GM21528 (cell line): Measurements from ENCODE around the gene HSPA4L.
A peak's percentile ranks its signal among the peaks of the same experiment; 100 is the strongest.

Experiments used
- ATAC-seq: cut with Tn5 transposase; IDR thresholded peaks from one replicate; pipeline ENCODE4 v1.9.1; 2021; ENCODE audit warnings: mild to moderate bottlenecking, moderate library complexity; ENCODE audit not compliant: unreplicated experiment, low FRiP score

The HSPA4L gene

GRCh38 chr4:127783026-127783769 is 1.1 kb downstream of the HSPA4L start:
- ATAC-seq, result peak; percentile 17

- ATAC-seq, result no peak
These were observed 2.0 kb downstream of the HSPA4L start for GRCh38 chr4:127783955-127784770.

- no peak for ATAC-seq
These were observed 6.4 kb downstream of the HSPA4L start for GRCh38 chr4:127788517-127788916.

DNA sequence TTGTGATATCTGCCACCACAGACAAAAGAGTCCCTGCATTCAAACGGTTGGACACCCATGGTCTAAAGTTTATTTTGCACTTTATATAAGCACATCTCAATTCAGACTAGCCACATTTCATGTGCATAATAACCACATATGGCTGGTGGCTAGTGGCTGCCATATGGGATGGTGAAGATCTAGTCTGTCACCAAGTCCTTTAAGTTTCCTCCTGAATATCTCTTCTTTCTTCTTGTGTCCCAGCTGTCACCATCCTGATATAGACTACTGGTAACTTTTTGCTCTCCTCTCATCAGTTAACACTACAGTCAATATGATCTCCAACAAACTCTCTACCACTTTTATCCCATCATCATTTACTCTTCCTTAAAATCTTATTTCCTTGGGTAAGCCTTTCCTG is 9.3 kb downstream of the HSPA4L start:
- no peak for ATAC-seq

DNA sequence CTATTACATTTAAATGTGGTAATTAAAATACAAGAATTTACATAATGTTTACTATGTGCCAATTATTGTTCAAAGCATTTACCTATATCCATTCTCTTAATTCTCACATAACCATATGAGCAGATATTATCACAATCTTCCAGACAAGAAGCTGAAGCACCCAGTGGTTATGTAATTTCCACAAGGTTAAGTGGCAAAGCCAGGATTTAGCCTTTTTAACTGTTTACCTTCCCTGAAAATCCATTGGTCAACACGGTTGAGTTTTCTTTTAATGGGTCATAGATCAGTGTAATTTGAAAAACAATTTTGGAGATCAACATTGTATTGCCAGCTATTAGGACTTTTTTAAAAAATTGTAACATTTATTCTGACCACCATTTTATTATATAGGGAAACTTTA is 11.4 kb downstream of the HSPA4L start:
- ATAC-seq, result no peak

DNA sequence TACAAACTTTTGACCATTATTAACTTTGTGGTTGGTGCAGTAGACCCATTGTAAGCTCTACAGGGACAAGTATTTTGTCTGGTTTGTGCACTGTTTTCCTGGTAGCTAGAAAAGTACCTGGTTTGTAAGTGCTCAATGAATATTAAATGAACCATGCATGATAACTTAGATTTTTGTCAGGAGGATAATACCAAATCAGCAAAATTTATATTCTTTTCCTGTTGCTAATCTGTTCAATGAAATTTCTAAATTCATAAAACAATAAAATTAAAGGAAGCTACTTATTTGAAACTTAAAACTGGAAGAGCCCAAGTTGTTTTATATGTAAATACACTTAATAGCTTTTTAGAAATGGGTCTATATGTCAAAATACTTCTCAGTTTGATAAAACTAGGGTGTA is 17.6 kb downstream of the HSPA4L start:
- no peak for ATAC-seq

GRCh38 chr4:127809173-127809800 is 27.2 kb downstream of the HSPA4L start:
- no peak for ATAC-seq

DNA sequence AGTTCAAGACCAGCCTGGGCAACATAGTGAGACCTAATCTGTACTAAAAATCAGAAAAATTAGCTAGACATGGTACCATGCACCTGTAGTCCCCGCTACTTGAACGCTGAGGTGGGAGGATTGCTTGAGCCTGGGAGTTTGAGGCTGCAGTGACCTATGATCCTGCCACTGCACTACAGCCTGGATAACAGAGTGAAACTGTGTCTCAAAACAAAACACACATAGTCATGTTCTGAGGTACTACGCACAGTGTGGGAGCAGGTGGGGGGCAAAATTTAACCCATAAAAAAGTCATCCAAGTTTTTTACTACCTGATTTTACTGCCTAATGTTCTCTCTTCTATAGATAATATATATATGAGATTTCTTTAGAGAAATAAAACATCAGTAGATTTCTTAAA is 28.4 kb downstream of the HSPA4L start:
- ATAC-seq, result no peak

GRCh38 chr4:127822430-127822829 is 40.3 kb downstream of the HSPA4L start:
- no peak for ATAC-seq

DNA sequence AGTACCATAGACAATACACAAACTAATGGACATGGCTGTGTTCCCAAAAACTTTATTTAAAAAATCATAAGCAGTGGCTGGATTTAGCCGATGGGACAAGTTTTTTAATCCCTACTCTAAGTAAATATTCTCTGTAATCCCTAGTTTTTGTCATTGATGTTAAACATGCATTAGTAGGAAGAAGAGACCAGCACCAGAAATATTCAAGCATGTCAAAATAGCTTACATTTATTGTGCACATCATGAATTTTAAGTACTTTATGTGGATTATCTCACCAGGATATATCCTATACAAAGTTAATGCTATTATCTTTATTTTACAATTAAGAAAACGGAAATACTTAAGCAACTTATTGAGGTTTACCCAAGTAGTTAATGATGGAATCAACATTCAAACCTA is 46.0 kb downstream of the HSPA4L start:
- no peak for ATAC-seq

DNA sequence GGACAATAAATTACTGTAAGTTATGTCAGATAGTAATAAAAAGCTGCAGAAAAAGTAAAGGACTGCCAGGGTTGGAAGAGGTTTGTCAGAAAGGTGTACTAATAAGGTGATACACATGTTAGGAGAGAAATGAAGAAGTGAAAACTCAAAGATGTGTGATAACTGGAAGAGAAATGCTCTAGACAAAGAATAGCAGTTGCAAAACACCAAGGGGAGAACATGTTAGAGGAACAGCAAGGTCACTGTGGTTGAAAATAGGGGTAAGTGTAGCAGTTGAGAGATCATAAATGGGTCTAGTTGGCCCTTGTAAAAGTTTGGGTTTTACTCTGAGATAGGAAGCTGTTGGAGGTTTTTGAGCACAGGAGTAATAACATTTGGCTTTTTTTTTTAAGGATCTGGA is 46.9 kb downstream of the HSPA4L start:
- peak; percentile 90 for ATAC-seq

- ATAC-seq, result peak; percentile 65
These were observed 50.5 kb downstream of the HSPA4L start for GRCh38 chr4:127832585-127832984.

- no peak for ATAC-seq
These were observed 61.8 kb downstream of the HSPA4L start for GRCh38 chr4:127843704-127844600.

DNA sequence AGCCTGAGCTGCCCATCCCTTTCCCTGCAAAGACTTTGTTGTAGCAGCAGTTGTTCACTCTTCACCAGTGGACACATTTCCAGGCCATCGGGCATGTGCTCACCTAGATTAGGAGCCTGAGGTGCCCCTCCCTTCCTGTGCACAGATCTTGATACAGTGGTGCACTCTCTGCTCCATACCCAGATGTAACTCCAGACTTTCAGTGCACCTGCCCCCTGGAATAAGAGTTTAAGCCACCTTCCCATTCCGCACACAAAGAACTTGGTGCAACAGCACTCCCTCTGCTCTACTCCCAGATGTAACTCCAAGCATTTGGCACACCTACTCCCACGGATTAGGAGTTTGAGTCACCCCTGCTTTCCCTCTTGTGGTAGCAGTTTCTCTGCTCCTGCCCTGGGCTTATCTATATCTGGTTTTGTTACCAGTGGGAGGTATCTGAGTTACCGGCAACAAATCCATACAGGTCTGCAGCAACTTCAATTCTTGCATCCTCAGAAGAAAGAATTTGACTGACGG is 62.5 kb downstream of the HSPA4L start:
- no peak for ATAC-seq

DNA sequence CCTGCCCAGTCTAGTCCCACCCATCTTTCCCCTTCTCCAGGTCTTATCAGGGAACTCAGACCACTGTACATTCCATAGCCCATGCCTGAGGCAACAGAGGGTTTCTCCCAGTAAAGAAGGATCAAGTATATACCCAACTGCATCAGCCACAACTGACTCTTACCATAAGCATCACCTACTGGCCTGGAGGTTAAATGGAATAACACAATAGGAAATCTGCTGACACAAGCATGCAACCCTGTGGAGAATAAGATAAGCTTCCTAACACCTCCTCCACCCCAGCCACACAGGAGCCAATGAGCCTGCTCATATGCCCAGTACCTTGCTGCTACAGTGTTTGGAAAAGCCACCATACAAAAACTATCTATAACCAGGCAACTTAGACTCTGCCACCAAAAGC is 63.9 kb downstream of the HSPA4L start:
- no peak for ATAC-seq

DNA sequence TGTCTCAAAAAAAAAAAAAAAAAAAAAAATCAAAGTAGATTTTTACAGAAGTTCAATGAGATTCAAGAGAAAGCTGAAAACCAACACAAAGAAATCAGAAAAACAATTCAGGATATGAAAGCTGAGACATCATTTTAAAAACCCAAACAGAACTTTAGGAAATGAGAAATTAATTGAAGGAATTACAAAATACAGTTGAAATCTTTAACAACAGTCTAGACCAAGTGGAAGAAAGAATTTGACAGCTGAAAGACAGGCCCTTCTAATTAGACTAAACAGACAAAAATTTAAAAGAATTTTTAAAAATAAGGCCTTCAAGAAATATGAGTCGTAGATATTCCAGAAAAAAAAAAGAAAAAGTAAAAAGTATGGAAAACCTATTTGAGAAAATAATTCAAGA is 64.6 kb downstream of the HSPA4L start:
- ATAC-seq, result no peak

- ATAC-seq, result no peak
These were observed 67.5 kb downstream of the HSPA4L start for GRCh38 chr4:127849505-127850234.

GRCh38 chr4:127852661-127853060 is 70.5 kb downstream of the HSPA4L start:
- ATAC-seq, result no peak

- no peak for ATAC-seq
These were observed 74.2 kb downstream of the HSPA4L start for GRCh38 chr4:127856196-127856812.
